GM08714 (cell line): ENCODE results near the gene PGM1.
A peak's percentile ranks its signal among the peaks of the same experiment; 100 is the strongest.

Experiments
- H3K4me3 ChIP-seq: fragments of 200-500 bp; sonication (Bioruptor generic); 2 replicates; pipeline ENCODE4 v1.5.1; 2014; ENCODE audit warnings: mild to moderate bottlenecking, low read length, inconsistent platforms
- ZNF274 ChIP-seq: IDR thresholded peaks from 2 replicates; pipeline ENCODE4 v1.6.1; 2012; ENCODE audit warnings: mild to moderate bottlenecking, low read depth, low read length

Gene PGM1

DNA sequence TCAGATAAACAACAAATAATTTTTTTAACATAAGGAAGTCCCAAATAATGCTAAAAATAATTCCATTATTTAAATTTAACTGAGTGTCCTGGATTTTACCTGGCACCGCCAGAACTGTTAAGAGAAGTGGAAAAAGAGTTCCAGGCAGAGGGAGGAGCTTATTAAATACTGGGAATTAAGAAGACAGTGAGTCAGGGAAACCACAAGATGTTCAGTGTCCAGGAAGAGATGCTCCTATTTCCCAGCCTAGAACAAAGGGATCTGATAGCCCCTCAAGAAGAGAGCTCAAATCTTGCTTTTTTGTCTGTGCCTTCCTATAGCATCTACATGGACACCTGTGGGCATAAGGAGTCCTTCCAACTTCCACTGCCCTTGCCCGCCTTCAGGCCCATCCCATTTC lies 85.9 kb downstream of the PGM1 start:
- no peak overlapping the region for H3K4me3 ChIP-seq
- TF ChIP-seq ZNF274: no peak

DNA sequence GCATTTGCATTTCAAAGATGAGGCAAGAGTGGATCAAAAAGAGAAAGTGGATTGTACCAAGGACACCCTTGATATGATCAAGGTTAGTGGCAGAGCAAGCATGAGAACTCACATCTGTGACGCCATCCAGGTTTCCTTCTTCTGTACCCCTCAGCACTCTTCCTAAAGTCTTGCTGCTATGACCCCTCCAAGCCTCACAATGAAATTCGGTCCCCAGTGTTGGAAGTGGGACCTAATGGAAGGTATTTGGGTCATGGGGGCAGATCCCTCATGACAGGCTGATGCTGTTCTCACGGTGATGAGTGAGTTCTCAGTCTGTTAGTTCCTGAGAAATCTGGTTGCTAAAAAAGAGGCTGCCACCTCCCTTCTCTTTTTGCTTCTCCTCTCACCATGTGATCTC lies 86.4 kb downstream of the PGM1 start:
- H3K4me3 ChIP-seq: no peak overlapping the region
- peak; percentile 52; the same call in 1 of the 2 replicates for TF ChIP-seq ZNF274

- no peak overlapping the region for H3K4me3 ChIP-seq
- TF ChIP-seq ZNF274: no peak
Measured at GRCh38 chr1:63682936-63683335, 89.7 kb downstream of the PGM1 start.

GRCh38 chr1:63683759-63684158 lies 90.5 kb downstream of the PGM1 start:
- no peak for TF ChIP-seq ZNF274
- no peak overlapping the region for H3K4me3 ChIP-seq

DNA sequence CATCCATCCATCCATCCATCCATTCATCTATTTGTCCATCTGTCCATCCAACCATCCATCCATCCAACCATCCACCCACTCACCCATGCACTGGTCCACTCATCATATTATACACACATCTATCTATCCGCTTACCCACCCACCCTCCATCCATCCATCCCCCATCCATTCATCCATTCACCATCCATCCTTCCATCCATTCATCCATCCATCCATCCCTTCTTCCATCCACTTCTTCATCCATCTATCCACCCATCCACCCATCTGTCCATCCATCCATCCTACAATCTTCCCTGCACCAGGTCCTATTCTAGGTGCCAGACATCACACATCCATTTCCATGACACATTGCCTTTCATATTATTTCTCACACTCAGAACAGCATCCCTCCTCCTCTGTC lies 93.5 kb downstream of the PGM1 start:
- H3K4me3 ChIP-seq: no peak overlapping the region
- no peak for TF ChIP-seq ZNF274

DNA sequence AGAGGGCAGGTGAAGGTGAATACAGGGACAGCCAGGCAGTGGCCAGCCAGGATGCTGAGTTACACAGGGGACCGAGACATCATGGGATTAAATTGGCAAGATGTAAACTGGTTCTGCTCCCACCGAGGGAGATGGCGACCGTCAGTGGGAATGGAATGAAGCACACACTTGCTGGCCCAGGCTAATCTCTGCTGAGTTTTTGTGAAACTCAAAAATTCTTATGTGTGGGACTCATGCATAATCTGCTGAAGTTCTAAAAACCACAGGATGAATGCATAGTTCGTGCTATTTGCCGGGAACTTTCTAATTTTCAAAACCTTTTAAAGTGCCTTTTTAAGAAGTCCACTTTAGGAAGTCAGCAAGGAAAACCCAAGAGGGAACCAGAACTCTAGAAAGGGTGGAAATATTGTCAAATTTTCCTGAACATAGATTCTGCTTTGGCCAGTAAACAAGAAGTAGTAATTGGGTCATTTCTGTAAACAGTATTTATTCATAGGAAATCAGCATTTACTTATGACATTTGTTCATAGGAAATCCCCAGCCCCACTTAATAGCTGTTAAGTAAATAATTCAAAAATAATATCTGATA lies 95.2 kb downstream of the PGM1 start:
- no peak for TF ChIP-seq ZNF274
- no peak overlapping the region for H3K4me3 ChIP-seq

DNA sequence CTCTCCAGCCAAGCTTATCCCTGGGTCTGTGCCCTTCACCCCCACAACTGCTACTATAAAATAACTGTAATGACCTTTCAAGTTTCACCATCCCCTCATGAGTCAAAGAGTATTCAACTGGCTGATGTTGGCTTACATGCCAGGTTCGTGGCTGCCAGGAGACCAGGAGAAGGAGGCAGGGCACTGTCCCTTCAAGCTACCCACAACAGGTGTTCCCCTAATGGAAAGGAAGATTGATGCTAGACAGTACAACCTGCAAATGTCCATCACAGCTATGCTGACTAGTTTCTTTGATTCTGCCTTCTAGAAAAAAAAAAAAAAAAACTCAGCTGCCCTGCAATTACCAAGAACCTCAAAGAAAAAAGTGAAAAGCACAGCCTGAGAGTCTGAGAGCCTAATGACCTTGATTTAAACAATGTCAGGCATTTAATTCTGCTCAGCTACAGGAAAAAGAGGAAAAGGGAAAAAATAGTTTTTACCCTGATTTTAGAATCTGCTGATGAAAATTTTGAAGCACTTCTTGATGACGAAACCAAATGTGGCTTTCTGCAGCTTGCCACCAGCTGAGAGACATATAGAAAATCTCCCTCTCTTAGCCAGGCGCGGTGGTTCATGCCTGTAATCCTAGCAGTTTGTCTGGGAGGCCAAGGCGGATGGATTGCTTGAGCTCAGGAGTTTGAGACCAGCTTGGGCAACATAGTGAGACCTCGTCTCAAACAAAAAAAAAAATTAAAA lies 97.9 kb downstream of the PGM1 start:
- no peak for TF ChIP-seq ZNF274
- no peak overlapping the region for H3K4me3 ChIP-seq

DNA sequence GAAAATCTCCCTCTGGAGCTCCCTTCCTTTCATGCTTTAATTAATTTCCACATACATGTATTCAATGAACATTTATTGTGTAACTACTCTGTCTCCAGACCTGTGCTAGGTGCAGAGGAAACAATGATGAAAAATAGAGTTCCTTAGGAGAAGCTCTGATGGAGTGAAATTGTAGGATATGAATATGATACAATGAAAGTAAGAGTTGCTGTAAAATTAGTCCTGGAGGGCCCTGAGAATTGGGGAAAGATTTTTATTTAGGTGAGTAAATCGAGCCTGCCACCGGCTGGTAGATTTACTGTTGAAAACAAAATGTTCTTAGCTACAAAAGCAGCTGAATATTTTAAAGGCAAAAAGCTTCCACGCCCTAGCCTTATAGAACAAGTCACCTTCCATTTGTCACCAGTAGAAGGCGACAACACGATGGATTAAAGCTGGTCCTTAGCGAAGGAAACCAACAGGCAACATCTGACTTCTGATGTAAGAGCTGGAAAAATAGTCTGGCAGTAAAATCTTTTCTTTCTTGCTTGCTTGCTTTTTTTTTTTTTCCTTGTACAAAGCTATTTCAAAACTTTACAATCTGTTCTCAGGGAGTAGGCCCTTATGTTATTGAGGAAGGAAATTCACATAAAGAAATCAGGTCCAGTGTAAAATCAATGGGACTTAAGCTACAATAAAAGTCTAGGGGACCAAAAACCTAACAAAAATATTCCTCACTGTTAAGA lies 98.7 kb downstream of the PGM1 start:
- no peak for TF ChIP-seq ZNF274

GRCh38 chr1:63693944-63694571 lies 100.8 kb downstream of the PGM1 start:
- TF ChIP-seq ZNF274: no peak
- H3K4me3 ChIP-seq: no peak overlapping the region

More for the DNA sequence above, 98.7 kb downstream of the PGM1 start:
- H3K4me3 ChIP-seq: no peak overlapping the region

DNA sequence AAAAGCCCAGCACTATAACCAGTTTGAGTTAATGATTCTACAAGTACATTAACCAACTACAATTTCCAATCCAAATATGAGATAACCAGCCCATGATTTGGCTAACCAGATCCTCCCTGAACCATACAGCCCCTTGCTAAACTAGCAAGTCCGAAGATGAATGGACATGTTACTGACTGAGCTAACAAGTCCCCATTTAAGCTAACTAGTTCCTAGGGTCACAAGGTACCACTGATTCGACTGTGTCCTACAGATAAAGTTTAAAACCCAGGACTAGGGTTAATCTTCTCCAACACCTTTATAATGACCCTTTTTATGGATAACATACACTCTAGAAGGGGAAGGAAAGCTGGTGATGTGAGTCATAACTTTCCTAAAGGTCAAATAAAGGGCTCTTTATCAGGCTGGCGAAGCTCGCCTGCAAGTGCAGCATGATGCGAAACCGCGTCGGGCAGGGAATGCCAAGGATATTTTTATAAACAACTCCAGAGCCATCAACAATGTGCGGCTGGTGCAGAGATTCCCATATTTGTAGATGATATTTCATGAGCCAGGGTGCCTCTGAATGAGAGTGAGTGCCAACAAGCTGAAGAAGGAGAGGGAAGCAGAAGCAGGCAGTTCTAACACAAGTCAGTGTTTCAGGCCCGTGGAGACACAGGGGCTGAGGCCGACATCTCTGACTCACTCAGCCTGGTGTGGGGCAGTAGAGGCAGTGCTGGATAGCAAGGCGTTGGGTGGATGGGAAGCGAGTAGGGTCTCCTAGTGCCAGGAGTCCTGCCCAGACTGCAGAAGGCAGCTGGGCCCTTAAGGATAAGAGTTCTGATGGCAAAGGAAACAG lies 105.0 kb downstream of the PGM1 start:
- TF ChIP-seq ZNF274: no peak
- no peak overlapping the region for H3K4me3 ChIP-seq

- no peak for TF ChIP-seq ZNF274
- H3K4me3 ChIP-seq: no peak overlapping the region
Measured at GRCh38 chr1:63701187-63701586, 108.0 kb downstream of the PGM1 start.

DNA sequence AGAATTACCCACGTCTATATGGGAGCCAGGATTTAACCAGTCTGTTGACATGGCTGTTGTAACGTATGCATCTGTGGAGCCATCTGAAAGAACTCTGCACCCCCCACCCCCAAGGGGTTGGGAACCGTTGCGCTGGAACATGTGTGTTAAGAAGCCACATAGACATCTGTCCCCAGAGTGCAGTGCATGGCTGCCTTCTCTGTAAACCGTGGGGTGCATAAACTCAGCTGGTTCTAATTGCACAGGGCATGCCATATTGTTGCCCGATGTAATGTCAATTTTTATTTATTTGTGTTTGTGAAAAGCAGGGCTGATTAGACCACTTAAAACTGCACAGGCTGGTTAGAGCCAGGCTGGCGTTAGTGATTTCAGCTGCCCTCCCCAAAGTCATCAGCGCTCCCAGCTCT lies 110.5 kb downstream of the PGM1 start:
- no peak overlapping the region for H3K4me3 ChIP-seq
- no peak for TF ChIP-seq ZNF274

- TF ChIP-seq ZNF274: no peak
- H3K4me3 ChIP-seq: no peak overlapping the region
Measured at GRCh38 chr1:63704443-63704842, 111.2 kb downstream of the PGM1 start.

- H3K4me3 ChIP-seq: no peak overlapping the region
- no peak for TF ChIP-seq ZNF274
Measured at GRCh38 chr1:63705078-63705477, 111.9 kb downstream of the PGM1 start.
